B cell (primary cell): ENCODE measurements around the gene PCDHA1.
"Not testable (repeated sequence)": the region's sequence is repeated elsewhere in the genome, so short reads cannot be mapped to it uniquely, and the experiment has no call there.

Experiments used
- EZH2 ChIP-seq: IDR thresholded peaks from 2 replicates; pipeline ENCODE4 v1.6.1; 2012; ENCODE audit warnings: borderline replicate concordance, low read depth, mild to moderate bottlenecking, moderate library complexity, low read length; ENCODE audit not compliant: insufficient read depth, poor library complexity, severe bottlenecking
- TF ChIP-seq, protein P1 (sequence below): fragments of 200-600 bp; IDR thresholded peaks from one replicate; pipeline ENCODE4 v1.8.0; 2022; ENCODE audit warnings: antibody characterized with exemption, mild to moderate bottlenecking

DNA sequence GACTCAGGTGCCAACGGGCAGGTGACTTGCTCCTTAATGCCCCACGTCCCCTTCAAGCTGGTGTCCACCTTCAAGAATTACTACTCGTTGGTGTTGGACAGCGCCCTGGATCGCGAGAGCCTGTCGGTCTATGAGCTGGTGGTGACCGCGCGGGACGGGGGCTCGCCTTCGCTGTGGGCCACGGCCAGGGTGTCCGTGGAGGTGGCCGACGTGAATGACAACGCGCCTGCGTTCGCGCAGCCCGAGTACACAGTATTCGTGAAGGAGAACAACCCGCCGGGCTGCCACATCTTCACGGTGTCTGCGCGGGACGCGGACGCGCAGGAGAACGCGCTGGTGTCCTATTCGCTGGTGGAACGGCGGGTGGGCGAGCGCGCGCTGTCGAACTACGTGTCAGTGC lies 1.5 kb downstream of the PCDHA1 start:
- TF ChIP-seq, protein P1, sequence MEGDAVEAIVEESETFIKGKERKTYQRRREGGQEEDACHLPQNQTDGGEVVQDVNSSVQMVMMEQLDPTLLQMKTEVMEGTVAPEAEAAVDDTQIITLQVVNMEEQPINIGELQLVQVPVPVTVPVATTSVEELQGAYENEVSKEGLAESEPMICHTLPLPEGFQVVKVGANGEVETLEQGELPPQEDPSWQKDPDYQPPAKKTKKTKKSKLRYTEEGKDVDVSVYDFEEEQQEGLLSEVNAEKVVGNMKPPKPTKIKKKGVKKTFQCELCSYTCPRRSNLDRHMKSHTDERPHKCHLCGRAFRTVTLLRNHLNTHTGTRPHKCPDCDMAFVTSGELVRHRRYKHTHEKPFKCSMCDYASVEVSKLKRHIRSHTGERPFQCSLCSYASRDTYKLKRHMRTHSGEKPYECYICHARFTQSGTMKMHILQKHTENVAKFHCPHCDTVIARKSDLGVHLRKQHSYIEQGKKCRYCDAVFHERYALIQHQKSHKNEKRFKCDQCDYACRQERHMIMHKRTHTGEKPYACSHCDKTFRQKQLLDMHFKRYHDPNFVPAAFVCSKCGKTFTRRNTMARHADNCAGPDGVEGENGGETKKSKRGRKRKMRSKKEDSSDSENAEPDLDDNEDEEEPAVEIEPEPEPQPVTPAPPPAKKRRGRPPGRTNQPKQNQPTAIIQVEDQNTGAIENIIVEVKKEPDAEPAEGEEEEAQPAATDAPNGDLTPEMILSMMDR: not testable (repeated sequence)
- TF ChIP-seq EZH2: not testable (repeated sequence)
